GM18951 (cell line): ENCODE data around the gene STK24.

ENCODE experiments used
- POLR2A ChIP-seq: IDR thresholded peaks from 4 replicates; pipeline ENCODE4 v1.6.1; 2011; ENCODE audit warnings: mild to moderate bottlenecking; ENCODE audit not compliant: insufficient read length, insufficient read depth; ENCODE audit errors: extremely low read depth
- in situ Hi-C: fragments of 300-500 bp; cut with MboI; formaldehyde crosslinking; loops from one replicate; pipeline ENCODE4 v1.12.0; 2022; ENCODE audit warnings: low sequenced_read_pairs, mixed read lengths, inconsistent platforms; ENCODE audit not compliant: unreplicated experiment

STK24 gene

GRCh38 chr13:98556142-98556816, 20.6 kb downstream of the STK24 start:
- TF ChIP-seq POLR2A: no peak
- in situ Hi-C loops: no loop called here

- in situ Hi-C loops: no loop called here
- TF ChIP-seq POLR2A: no peak
Measured at GRCh38 chr13:98549728-98550317, 27.1 kb downstream of the STK24 start.

- in situ Hi-C loops: no loop called here
- TF ChIP-seq POLR2A: no peak
Measured at GRCh38 chr13:98549006-98549727, 27.7 kb downstream of the STK24 start.

GRCh38 chr13:98548230-98548629, 28.7 kb downstream of the STK24 start:
- in situ Hi-C loops: no loop called here
- no peak for TF ChIP-seq POLR2A

- TF ChIP-seq POLR2A: no peak
- in situ Hi-C loops: no loop called here
Measured at GRCh38 chr13:98547455-98547854, 29.5 kb downstream of the STK24 start.

- in situ Hi-C loops: no loop called here
- no peak for TF ChIP-seq POLR2A
Measured at GRCh38 chr13:98546402-98546801, 30.5 kb downstream of the STK24 start.

GRCh38 chr13:98544104-98544710, 32.7 kb downstream of the STK24 start:
- in situ Hi-C loops: no loop called here
- TF ChIP-seq POLR2A: no peak

- in situ Hi-C loops: no loop called here
- TF ChIP-seq POLR2A: no peak
Measured at GRCh38 chr13:98543378-98544103, 33.4 kb downstream of the STK24 start.

GRCh38 chr13:98542568-98543377, 34.1 kb downstream of the STK24 start:
- TF ChIP-seq POLR2A: no peak
- in situ Hi-C loops: no loop called here

GRCh38 chr13:98541701-98542203, 35.2 kb downstream of the STK24 start:
- TF ChIP-seq POLR2A: no peak
- in situ Hi-C loops: no loop called here

- in situ Hi-C loops: no loop called here
- TF ChIP-seq POLR2A: no peak
Measured at GRCh38 chr13:98541191-98541590, 35.7 kb downstream of the STK24 start.

- in situ Hi-C loops: no loop called here
- TF ChIP-seq POLR2A: no peak
Measured at GRCh38 chr13:98540476-98540875, 36.4 kb downstream of the STK24 start.
